HG03342 (cell line): ENCODE results near the gene ERH.
"Not testable (repeated sequence)": the region's sequence is repeated elsewhere in the genome, so short reads cannot be mapped to it uniquely, and the experiment has no call there.

Source experiments
- ATAC-seq: cut with Tn5 transposase; IDR thresholded peaks from one replicate; pipeline ENCODE4 v1.9.1; 2021; ENCODE audit warnings: mild to moderate bottlenecking, moderate library complexity; ENCODE audit not compliant: unreplicated experiment

ERH gene

DNA sequence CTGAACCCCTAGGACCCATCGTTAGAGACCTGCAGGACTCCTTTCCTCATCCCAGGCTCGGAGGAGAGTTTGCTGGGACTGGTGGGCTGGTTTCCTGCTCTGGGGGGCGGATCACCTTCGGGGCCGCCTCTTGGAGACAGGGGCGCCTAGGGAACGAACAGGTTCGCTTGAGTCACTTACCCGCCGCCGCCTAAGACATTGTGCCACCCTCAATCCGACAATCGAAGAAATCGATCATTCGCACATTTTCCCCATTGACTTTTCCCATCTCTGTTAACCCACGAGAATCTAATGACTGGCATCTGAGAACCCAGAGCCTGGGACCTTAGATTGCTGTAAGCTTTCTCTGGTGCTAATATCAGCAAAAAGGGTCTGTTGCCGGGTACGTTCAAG lies 715 bp upstream of the ERH start:
- peak; percentile 13 for ATAC-seq

DNA sequence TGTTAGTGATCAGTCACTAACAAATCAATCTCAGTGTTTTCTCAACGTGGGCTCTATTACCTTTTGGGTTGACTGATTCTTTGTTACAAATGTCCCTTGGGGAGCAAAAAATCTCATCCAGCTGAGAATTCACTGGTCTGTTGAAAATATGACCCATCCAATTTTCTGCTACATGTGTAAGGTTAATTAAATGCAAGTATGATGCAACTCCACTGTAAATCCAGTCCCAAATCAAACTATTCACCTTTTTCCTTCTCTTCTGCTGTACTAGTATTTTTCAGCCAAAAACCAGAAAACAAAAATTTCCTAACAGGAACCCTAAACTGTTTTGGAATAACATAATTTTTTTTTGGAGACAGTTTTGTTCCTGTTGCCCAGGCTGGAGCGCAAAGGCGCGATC lies 2.2 kb downstream of the ERH start:
- no peak for ATAC-seq

DNA sequence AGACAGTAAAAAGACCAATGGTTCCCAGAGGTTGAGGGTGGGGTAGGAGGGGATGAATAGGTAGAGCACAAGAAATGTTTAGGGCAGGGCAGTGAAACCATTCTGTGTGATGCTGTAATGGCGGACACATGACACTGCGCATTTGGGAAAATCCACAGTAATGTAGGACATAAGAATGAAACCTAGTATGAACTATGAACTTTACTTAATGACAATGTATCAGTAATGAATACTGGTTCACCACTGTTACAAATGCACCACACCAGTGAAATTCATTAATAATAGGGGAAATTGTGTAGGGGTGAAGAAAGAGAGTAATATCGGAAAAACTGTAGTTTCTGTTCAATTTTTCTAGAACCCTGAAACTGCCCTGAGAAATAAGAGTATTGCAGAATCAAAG lies 5.6 kb downstream of the ERH start:
- ATAC-seq = no peak

DNA sequence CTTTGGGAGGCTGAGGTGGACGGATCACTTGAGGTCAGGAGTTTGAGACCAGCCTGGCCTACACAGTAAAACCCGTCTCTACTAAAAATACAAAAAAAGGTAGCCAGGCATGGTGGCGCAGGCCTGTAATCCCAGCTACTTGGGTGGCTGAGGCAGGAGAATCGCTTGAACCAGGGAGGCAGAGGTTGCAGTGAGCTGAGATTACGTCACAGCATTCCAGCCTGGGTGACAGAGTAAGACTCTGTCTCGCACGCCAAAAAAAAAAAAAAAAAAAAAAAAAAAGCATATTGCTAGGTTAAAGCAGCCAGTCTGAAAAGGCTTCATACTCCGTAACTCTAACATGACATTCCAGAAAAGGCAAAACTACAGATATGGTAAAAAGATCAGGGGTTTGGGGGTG lies 6.7 kb downstream of the ERH start:
- ATAC-seq = not testable (repeated sequence)

DNA sequence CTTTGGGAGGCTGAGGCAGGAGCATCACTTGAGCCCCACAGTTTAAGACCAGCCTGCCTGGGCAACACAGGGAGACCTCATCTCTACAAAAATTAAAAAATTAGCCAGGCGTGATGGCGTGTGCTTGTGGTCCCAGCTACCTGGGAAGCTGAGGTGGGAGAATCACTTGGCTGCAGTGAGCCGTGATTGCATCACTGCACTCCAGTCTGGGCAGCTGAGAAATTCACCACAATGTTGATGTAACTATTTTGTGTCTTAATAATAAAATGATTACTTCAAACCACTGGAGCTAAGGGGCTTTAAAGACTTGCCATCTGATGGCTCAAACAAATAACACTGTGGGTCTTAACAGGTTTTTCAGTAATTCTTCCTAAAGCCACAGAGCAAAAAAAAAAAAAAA lies 10.8 kb downstream of the ERH start:
- no peak for ATAC-seq

DNA sequence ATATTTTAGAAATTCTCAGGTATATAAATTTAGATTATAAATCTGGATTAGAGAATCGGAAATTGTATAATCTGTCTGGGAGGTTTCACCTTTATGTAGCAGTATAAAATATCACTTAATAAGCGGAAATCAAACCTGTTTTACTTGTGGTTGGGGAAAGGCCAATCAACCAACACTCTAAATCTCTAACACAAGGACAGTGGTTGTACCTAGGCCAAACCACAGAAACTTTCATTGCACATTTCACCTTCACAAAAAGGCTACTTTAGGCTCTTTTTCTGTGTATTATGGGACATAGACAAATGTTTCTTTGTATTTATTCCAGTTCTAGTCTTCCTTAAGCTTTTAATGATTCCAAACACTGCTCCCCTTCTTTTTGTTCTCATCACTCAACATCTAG lies 19.8 kb downstream of the ERH start:
- ATAC-seq = no peak

DNA sequence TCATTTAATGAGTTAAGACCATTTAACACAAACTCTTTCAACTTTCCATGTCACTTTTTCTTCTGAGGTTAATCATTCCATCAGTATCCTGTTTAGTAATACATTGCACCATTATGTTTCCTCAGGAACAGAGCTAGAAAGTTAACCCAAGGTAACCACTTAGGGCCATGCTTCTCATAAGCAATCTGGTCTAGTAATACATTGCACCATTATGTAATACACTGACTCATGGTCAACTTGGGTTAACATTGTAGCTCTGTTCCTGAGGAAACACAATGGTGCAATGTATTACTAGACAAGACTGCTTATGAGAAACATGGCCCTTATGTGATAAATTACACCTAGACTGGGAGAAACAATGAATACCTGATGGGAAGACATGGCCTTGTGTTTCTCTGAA lies 21.7 kb downstream of the ERH start:
- ATAC-seq = no peak

DNA sequence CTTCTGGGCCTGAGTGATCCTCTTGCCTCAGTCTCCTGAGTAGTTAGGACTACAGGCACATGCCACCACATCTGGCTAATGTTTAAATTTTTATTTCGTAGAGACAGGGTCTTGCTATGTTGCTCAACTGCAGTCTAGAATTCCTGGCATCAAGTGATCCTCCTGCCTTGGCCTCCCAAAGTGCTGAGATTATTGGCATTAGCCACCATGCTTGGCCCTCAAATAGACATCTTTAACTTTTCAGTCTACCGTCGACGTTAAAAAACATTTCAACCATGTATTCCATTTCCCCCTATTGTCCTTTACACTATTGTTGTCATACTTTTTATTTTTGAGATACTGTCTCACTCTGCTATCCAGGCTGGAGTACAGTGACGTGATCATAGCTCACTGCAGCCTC lies 22.4 kb downstream of the ERH start:
- no peak for ATAC-seq

DNA sequence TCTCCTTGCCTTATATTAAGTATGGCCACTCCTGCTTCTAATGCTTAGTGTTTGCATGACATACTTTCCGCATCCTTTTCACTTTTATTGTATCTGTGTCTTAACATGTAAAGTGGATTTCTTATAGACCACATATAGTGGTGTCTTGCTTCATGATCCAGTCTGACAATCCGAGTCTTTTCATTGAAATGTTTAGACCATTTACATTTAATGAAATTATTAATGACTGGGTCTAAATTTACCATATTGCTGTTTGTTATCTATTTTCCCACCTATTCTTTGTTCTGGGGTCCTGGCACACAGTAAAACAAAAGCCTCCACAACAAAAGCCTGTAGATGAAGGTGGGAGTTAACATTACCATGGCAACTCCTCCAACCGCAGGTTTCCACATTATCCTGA lies 22.9 kb downstream of the ERH start:
- no peak for ATAC-seq

DNA sequence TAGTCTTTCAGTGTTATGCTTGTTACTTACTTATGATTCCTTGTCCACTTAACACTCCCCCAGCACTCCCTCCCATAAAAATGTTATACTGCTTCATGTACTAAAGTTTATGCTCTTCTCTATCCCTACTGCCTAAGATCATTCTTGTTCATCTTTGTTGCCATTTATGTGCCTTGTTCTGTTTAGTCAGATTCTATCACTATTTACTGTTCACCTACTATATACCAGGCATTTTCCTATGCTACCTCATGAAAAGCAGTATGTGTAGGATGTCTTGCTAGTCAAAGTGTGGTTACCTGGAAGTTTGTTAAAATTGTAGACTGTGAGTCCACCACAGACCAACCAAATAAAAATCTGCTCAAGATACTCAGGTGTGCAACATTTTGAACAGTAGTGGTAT lies 23.9 kb downstream of the ERH start:
- no peak for ATAC-seq

DNA sequence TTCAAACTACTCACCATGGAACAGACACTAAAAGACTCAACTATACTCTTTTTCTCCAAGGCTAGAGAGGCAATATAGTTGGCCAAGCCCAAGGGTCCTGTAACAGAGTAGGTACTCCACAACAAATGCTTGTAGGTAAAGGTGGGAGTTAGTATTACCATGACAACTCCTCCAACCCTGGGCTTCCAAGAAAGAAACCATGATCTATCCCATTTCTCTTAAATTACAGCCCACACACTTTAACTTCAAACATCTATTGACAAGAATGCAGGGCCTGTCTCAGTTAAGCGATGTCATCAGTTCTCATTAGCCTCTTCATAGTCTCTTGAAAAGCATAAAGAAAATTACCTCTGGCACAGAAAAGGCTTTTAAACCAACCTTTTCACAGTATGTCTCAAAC lies 25.0 kb downstream of the ERH start:
- ATAC-seq = no peak

DNA sequence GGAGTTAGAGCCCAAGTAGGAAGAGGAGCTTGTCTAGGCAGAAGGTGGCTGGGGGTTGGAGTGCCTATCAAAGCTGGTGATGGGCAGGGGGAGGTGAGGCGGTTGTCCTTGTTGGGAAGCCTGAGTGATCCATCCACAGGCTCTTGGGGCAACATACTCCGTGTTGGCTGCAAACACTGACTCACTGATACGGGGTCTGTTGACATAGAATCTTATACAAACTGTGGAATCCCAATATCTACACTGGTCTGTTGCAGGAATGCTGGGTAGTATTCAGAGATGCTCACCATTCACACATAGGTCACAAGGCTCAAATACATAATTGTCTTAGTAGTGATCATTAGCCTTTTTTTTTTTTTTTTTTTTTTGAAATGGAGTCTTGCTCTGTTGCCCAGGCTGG lies 26.0 kb downstream of the ERH start:
- no peak for ATAC-seq

DNA sequence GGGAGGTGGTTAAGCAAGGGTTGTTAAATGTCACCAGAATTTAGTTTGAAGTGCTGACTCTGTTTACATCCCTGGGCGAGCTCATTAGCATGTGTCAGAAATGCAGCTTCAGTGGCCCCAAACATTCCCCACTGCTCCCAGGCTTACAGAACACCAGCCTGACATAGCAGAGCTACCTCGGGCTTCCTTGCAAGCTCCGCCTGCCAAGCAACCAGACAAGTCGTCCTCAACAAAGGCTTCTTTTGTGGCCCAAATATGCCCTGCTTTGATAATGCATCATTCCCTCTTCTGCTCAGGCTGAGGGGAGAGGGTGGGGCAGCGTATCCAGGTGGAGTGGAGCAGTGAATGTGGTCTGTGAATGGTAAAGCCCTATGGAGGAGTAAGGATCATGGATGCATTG lies 28.0 kb downstream of the ERH start:
- ATAC-seq = no peak

DNA sequence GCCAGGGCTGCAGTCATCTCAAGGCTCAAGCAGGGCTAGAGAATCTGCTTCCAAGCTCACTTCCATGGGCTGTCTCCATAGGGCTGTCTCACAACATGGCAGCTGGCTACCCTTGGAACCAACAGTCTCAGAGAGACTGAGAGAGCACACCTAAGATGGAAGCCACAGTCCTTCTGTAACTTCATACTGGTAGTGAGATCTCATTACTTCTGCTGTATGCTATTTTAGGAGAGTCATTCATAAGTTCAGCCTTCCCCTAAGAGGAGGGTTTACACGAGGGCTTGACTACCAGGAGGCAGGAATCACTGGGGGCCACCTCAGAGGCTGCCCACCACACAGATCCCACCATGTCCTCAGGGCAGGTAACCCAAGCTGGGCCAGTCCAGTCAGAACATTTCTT lies 29.7 kb downstream of the ERH start:
- ATAC-seq = no peak

DNA sequence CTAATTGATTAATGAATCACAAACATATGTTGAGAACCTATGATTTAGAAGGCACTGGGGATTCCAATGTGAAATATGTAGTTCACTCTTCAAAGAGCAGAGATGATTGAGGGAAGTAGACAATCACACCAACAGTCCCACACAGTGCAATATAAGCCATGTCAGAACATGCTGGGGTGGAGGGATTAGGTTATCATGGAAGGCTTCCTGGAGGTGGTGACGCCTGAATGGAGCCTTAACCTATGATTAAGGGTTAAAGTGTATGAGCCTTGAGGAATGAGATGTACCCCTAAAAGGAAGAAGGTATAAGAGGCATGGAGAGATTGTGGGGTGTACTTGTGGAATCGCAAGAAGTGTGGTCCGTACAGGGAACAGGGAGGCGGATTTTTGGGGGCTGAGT lies 31.3 kb downstream of the ERH start:
- no peak for ATAC-seq

DNA sequence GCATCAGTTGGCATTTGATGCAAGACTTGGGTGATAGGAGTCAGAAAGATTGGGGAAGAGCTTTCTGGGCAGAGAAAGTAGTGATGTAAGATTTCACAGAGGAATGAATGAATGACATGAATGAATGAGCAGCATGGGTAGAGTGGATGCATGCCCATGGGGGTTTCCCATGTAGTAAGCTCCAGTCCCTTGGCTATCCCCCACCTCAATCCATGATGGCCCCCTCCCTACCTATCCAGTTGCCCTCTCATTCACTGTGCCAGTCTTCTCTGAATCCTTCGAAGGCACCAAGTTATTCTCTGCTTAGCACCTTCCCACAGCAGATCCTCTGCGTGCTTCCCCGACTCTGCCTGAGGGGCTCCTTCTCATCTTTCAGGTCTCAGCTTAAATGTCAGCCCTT lies 32.0 kb downstream of the ERH start:
- no peak for ATAC-seq

DNA sequence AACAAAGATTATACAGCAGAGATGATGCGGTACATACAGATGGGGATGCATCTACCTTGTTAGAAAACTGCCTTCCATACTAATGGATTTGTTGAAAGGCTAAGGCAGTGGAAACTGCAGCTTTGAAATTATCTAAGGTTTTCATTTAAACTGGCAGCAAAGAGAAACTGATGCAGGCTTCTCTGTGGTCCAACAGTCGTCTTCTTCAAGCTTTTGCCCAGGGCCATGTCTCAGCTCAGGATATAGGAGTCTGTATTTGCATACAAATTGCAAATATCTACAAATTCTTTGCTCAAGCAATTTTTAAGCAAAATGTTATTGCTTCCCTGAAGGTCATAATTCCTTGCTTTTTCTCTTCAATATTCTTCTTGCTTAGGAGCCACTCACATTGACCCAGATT lies 33.7 kb downstream of the ERH start:
- ATAC-seq = no peak

DNA sequence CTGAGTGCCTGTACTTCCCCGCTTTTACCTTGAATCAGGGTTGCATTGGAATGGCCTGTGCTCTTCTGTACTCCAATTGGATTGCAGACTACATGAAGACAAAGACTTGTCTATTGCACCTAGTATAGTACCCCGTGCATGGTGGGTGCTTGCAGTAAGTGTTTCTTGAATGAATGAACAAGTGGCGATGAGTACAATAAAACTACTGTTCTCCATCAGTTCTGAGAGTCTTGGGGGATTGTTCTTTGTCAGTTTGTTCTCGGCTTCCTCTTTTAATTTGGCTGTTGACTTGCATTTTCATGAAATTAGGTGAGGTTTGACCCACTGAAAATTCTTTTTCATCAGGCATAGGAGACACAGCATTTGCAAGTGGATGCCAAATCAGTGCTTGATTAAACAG lies 34.1 kb downstream of the ERH start:
- ATAC-seq = no peak

DNA sequence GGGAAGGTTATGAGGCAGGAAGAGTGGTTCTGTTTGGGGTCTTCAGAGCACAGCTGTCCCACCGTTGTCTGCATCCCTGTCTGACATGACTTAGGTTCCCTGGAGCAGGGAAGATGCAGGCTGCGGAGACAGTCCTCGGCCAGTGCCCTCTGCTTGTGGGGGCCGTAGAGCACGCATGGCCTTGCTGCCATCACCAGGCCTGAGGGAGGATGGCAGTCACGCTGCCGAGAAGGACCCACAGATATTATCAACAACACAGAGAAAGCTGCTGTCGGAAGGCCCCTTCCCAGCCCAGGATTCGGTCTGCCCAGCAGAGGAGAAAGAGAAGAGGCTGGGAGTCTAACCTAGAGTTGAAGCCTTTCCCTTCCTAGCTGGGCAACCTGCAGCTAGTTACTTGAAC lies 35.0 kb downstream of the ERH start:
- ATAC-seq = no peak

DNA sequence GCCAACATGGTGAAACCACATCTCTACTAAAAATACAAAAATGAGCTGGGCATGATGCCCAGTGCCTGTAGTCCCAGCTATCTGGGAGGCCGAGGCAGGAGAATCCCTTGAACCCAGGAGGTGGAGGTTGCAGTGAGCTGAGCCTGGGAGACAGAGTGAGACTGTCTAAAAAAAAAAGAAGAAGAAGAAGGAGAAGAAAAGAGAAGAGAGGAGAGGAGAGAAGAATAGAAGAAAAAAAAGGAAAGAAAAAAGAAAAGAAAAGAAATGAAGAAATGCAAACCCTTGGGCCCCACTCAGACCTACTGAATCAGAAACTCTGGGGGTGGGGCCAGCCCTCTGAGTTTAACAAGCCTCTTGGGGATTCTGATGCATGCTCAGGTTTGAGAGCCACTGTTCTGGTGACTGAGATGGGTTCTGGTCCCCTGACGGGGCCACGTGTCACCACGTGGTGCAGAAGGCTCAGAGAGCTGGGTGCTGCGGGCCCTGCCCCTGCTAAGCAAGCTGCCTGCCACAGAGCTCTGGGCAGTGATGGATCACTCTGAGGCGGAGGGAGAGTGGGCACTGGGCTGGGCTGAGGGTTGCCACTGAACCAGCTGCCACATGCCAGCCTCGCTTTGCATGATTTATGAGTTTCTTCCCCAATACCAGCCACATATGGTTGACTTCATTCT lies 37.5 kb downstream of the ERH start:
- ATAC-seq = no peak

DNA sequence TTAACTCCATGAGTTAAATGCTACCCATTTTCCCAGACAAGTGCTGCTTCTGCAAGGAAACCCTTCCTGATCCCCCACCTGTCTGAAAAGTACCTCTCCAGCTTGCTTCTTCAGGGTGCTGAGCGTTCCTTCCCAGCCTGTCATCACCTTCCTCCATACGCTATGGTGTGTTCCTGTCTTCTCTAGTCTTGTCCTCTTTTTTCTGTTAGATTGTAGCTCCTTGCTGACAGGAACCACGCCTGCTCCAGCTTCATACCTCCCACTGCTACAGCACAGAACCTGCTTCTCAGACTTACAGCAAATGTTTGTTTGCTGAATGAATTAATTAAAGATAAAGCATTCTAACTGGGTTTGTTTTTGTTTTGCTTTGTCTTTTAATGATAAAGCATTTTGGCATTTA lies 39.1 kb downstream of the ERH start:
- ATAC-seq = no peak

DNA sequence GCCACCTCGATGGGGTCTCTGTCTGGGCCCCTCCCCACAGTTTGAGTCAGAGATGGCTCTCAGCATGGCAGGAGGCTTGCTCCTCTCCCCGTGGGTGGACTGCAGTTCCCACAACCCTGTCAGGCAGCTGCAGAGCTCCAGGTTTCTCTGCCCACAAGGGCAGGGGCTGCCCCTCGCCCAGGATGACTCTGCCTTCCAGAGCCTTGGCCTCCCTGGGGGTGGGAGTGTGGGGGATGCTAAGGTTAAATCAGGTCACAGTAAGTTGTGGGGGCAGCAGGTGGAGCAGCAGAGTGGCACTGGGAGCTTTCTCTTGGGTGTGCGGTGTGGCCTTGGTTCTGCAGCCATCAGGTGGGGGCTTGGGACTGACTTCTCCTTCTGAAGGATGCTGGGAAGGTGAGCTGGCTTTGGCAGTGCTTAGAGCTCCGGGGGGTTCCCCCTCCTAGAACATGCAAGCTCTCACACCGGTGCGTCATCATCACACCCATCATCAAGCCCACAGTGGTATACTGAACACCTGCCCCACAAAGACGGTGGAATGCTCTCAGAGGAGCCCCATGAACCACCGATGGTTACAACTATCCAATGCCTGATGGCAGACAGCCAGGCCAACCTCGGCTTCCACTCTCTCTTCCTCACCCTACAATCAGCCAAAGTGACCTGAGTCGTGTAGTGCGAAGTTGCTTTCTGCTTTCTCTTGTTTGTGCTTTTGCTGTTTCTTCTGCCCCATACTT lies 39.7 kb downstream of the ERH start:
- ATAC-seq = no peak
